Measurements from ENCODE around the gene C4orf54. TPM values are rescaled to one million over a fixed set of nuclear protein-coding genes. Genes with fewer than 3 reads are reported as not detected.

Gene C4orf54
- total and polyA plus RNA-seq, 2 of the 8 experiments (the other 6 are each of a cell fraction or from before 2014, with no cell fraction given): not detected

GRCh38 chr4:99655308-99656081, 2.1 kb downstream of the C4orf54 start (continued):
- TF ChIP-seq CHD7 (IDR thresholded peaks at IDR 0.05; ENCODE audit: insufficient replicate concordance, low read length) (no peak), POLR2AphosphoS5 (IDR thresholded peaks at IDR 0.05; ENCODE audit: low read depth, low read length) (no peak), SP4 (IDR thresholded peaks at IDR 0.05; ENCODE audit: low read length) (no peak), POU5F1 (IDR thresholded peaks at IDR 0.05; ENCODE audit: low read depth, low read length) (no peak), EGR1 (IDR thresholded peaks at IDR 0.05; ENCODE audit: borderline replicate concordance, low read depth, low read length) (no peak), KDM5A (IDR thresholded peaks at IDR 0.05; ENCODE audit: low read length) (no peak), TAF1 (IDR thresholded peaks at IDR 0.05; ENCODE audit: low read depth, low read length) (no peak), CEBPB (IDR thresholded peaks at IDR 0.05; ENCODE audit: low read depth, low read length) (no peak), EZH2 (IDR thresholded peaks at IDR 0.05; ENCODE audit: low read depth, low read length, severe bottlenecking) (no peak), TAF7 (optimal IDR thresholded peaks at IDR 0.05; ENCODE audit: borderline replicate concordance, low read depth, low read length) (no peak)
